Measurements from ENCODE around the gene OR5AU1.

Gene OR5AU1

GRCh38 chr14:21197418-21198205 lies 41.7 kb upstream of the OR5AU1 start:
- no peak for TF ChIP-seq TEAD4 (IDR thresholded peaks at IDR 0.05)
- no peak for TF ChIP-seq USF1 (IDR thresholded peaks at IDR 0.05)
- no peak for TF ChIP-seq TCF12 (IDR thresholded peaks at IDR 0.05; ENCODE audit: low read depth)
- TF ChIP-seq CEBPB (IDR thresholded peaks at IDR 0.05): no peak

GRCh38 chr14:21194597-21194996 lies 38.7 kb upstream of the OR5AU1 start:
- TF ChIP-seq TCF12 (IDR thresholded peaks at IDR 0.05; ENCODE audit: low read depth): no peak
- TF ChIP-seq FOXM1 (IDR thresholded peaks at IDR 0.05; ENCODE audit: borderline replicate concordance, low read depth): no peak
- no peak for TF ChIP-seq MAX (IDR thresholded peaks at IDR 0.05)
- TF ChIP-seq RAD21 (IDR thresholded peaks at IDR 0.05; ENCODE audit: low read depth): no peak
- TF ChIP-seq EGR1 (IDR thresholded peaks at IDR 0.05): no peak
- no peak for TF ChIP-seq USF1 (IDR thresholded peaks at IDR 0.05)
- TF ChIP-seq CEBPB (IDR thresholded peaks at IDR 0.05): no peak

- TF ChIP-seq EGR1 (IDR thresholded peaks at IDR 0.05) (no peak), RAD21 (IDR thresholded peaks at IDR 0.05; ENCODE audit: low read depth) (no peak), YY1 (IDR thresholded peaks at IDR 0.05; ENCODE audit: low read depth) (no peak), EP300 (IDR thresholded peaks at IDR 0.05; ENCODE audit: borderline replicate concordance) (no peak), CEBPB (IDR thresholded peaks at IDR 0.05) (no peak), TAF1 (IDR thresholded peaks at IDR 0.05; ENCODE audit: low read depth) (no peak), FOXM1 (IDR thresholded peaks at IDR 0.05; ENCODE audit: borderline replicate concordance, low read depth) (no peak), MAX (IDR thresholded peaks at IDR 0.05) (no peak), NFIC (IDR thresholded peaks at IDR 0.05) (no peak), REST (IDR thresholded peaks at IDR 0.05; ENCODE audit: low read depth) (no peak), ZBTB7A (IDR thresholded peaks at IDR 0.05; ENCODE audit: low read depth) (no peak), USF1 (IDR thresholded peaks at IDR 0.05) (no peak), TCF12 (IDR thresholded peaks at IDR 0.05; ENCODE audit: low read depth) (no peak), CREB1 (IDR thresholded peaks at IDR 0.05; ENCODE audit: low read depth) (no peak), TEAD4 (IDR thresholded peaks at IDR 0.05) (no peak)
These were observed 37.1 kb upstream of the OR5AU1 start for GRCh38 chr14:21192875-21193535.

GRCh38 chr14:21192447-21192822 lies 36.6 kb upstream of the OR5AU1 start:
- no peak for TF ChIP-seq CEBPB (IDR thresholded peaks at IDR 0.05)
- no peak for TF ChIP-seq CREB1 (IDR thresholded peaks at IDR 0.05; ENCODE audit: low read depth)
- TF ChIP-seq ZBTB7A (IDR thresholded peaks at IDR 0.05; ENCODE audit: low read depth): no peak
- no peak for TF ChIP-seq NFIC (IDR thresholded peaks at IDR 0.05)
- TF ChIP-seq FOXM1 (IDR thresholded peaks at IDR 0.05; ENCODE audit: borderline replicate concordance, low read depth): no peak
- no peak for TF ChIP-seq EGR1 (IDR thresholded peaks at IDR 0.05)
- TF ChIP-seq RAD21 (IDR thresholded peaks at IDR 0.05; ENCODE audit: low read depth): no peak
- TF ChIP-seq USF1 (IDR thresholded peaks at IDR 0.05): no peak
- no peak for TF ChIP-seq TEAD4 (IDR thresholded peaks at IDR 0.05)
- no peak for TF ChIP-seq MAX (IDR thresholded peaks at IDR 0.05)
- no peak for TF ChIP-seq YY1 (IDR thresholded peaks at IDR 0.05; ENCODE audit: low read depth)
- no peak for TF ChIP-seq TAF1 (IDR thresholded peaks at IDR 0.05; ENCODE audit: low read depth)
- no peak for TF ChIP-seq REST (IDR thresholded peaks at IDR 0.05; ENCODE audit: low read depth)
- TF ChIP-seq EP300 (IDR thresholded peaks at IDR 0.05; ENCODE audit: borderline replicate concordance): no peak
- TF ChIP-seq TCF12 (IDR thresholded peaks at IDR 0.05; ENCODE audit: low read depth): no peak
